ENCODE results near the gene APMAP.
"Not testable (repeated sequence)": the region's sequence is repeated elsewhere in the genome, so short reads cannot be mapped to it uniquely, and the experiment has no call there.

Gene APMAP

DNA sequence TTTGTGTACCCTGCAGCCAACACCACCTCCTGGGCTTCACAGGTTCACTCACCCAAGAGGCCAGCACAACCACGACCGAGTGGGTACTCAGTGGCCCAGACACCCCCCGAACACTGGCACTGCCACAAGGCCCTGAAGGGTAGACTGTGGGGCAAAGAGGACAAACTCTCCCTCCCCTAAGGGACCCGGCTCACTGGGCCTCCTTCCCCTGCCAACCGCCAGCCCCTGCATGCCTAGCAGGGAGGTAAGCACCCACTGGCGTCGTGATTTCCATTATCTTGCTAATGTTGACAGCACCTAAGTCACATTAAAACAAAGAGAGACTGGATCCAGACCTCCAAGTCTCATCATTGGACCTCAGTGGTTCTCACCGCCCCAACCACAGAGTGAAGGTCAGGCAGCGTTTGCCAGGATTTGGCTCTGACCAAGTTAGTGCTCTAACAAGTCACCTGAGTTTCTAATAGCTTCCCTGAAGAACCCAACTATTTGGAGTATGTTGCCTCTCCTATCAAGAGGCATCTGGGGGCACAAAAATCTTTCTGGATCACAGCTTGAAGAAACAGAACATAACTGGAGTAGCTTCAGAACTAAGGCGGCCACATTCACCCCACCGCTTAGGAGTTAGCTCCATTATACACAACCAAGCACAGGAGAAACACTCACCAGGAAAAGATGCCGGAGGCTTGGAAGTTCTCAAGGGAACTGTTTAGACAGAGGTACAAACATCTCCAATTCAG lies 14.0 kb upstream of the APMAP start:
- DNase-seq = no peak

DNA sequence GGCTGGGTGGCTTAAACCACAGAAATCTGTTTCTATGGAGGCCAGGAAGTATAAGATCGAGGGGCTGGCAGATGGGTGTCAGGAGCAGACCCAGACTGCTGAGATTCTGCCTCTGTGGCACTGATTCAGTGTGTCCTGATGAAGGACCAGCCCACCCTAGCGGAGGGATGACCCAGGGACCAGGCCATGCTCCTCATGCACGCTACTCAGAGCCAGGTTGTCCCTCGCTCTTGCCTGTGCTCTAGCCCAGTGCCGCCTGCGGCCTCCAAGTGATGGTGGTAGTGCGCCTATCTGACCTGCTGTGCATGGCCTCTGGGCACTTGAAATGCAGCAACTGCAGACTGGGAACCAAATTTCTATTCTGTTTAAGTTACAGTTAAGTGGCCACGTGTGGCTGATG lies 13.1 kb upstream of the APMAP start:
- DNase-seq = no peak

DNA sequence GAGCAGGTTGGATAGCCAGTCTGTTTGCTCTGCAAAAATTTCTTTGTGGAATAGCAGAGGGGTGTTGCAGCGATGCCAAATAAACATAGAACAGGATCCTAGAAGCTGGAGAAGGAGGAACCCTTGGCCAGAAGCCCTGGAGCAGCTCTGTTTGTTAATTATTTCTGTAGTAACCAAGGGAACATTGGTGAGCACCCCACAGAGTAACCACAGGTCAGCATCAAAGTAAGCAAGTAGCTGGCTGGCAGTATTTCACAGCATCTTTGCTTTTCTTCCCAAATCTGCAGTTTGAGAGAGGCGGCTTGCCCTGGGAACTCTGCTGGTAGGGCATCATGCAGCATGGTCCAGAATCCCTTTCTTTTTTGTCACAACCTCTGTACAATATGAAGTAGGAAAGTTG lies 12.7 kb upstream of the APMAP start:
- no peak for DNase-seq

DNA sequence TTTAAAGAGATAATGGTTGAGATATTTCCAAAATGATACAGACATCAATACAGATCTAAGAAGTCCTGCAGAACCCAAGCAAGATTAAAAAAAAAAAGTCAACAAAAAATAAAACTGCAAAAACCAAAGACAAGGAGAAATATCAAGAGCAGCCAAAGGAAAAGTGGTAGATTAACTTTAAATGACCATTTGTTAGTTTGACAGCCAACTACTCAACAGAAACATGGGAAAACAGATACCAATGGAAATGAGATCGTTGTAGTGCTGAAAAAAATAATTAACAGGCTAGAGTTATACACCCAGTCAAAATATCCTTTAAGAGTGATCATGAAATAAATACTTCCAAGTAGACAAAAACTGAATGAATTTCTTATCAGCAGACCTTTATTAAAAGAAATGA lies 10.5 kb upstream of the APMAP start:
- no peak for DNase-seq

DNA sequence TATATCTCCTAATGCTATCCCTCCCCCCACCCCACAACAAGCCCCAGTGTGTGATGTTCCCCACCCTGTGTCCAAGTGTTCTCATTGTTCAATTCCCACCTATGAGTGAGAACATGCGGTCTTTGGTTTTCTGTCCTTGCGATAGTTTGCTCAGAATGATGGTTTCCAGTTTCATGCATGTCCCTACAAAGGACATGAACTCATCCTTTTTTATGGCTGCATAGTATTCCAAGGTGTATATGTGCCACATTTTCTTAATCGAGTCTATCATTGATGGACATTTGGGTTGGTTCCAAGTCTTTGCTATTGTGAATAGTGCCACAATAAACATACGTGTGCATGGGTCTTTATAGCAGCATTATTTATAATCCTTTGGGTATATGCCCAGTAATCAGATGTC lies 8.8 kb upstream of the APMAP start:
- DNase-seq = not testable (repeated sequence)

DNA sequence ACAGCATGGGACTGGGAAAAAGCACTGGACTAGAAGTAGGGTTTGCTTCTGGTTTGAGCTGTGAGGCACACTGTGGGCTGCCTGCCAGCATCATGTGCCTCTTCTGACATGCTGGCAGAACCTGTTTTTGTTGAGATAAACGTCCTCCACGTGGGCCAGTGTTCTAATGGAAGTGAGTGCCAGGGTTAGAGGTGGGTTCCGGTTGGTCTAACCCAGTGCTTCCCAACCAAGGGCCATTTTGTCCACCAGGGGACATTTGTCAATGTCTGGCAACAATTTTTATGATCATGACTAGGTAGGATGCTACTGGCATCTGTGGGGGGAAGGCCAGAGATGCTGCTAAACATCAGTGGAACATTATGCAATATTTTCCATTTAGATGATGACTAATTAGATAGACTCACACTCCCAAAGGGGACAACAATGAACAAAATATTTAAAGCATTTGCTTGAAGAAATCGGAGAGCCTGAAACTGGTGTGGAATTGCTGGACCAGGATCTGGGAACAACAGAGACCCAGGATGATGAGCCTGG lies 7.8 kb upstream of the APMAP start:
- no peak for DNase-seq

DNA sequence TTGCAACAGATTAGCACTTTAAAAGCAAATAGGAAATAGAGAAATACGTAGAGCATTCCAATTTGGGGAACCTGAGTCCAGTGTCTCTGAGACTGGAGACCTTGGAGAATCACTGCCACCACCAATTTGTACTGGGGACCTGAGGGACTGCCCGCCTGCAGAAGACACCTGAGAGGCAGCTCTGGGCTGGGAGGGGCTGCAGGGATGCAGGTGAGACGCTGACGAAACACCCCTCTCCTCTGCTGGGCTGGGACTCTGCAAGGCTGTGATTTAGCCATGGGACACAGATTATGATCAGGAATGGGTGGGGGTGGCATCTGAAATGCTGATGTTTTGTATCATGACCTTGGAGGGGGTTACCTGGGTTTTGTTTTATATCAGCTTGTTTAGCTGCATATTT lies 7.0 kb upstream of the APMAP start:
- no peak for DNase-seq

DNA sequence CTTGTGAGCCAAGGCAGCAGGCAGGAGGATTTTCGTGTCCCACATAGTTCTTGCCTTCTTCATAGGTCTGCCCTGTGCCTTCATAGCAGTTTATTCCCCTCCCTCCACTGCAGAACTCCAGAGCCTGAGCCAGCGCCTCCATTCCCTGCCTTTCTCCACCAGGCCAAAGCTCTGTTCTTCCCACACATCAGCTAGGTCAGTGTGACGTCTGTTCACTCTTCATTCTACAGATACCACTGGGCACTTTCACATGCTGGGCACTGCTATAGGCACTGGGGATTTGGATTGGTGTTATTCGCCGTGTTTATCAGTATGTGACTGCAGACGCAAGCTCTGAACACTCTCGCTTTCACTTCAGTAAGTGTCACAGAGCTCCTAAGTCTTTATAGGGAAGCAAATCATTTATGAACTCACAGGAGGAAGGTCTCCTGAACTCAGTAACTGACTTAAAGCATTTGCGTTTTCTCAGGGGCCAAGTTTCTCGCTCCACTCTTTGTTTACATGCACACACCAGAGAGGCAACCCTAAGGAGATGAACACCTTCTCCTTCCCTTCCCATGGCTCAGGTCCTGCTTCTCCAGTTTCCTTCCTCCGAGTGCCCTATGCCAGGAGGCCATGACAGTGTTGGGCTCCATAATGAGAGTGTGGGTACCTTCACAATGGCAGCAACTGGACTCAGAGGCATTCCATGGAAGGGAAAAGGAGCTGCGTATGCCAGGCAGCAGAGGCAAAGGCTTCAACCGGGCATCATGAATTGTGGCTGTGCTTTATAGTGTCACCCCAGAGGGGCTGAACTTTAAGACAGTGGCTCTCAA lies 6.3 kb upstream of the APMAP start:
- DNase-seq = no peak

DNA sequence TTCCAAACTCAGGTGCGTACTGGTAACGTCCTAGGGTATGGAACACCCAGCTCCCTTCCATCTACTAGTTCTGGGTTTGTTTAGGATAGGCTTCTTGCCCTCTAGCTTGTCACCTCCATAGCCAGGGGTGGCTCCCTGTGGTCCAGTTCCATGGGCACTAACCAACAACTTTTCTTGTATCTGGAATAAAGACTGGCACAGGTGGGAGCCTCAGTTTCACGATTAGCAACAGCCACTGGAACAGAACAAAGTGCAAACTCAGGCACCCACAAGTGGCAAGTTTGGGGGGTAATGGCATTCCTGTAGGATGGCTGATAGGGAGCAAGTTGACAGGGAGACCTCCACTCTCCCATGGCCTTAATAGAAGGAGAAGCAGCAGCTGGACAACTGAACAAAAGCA lies 5.6 kb upstream of the APMAP start:
- DNase-seq = no peak

DNA sequence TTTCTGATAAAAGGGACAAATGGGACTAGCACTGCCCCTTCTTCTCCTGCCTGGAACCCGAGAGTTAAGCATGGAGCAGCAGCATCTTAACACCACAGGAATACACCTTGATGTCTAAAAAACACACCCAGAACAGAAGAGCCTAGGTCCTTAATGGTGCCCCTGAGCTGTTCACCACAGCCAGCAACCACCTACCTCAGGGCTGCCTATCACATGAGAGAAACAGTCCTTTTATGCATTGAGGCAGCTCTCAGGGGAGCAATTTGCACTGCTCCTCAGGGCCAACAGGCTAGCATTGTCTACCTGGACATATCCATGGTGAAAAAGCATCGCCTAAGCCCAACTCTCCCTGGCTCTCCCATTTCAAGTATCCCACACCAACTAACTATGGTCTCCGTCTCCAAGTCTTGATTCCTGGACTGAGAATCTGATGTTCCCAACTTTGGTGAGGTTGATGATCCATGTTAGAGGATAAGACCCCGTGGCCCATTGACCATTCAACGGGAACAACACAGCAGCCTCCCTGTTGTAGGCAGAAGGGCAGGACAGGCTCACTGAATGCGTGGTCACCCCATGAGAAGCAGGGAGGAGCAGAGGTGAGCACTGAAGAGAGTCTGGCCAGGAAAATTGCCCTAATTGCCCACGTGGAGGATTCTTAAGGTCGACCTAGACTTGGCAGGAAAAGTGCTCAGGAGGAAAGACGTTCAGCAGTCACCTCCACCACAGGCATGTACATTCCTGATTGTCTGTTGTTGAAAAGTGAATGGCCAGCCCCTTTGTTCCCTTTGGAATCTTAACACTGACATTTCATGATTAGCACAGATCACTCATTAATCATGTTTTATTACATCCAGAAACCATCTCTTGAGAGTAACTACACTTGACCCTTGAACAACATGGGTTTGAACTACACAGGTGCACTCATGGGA lies 4.2 kb upstream of the APMAP start:
- no peak for DNase-seq

DNA sequence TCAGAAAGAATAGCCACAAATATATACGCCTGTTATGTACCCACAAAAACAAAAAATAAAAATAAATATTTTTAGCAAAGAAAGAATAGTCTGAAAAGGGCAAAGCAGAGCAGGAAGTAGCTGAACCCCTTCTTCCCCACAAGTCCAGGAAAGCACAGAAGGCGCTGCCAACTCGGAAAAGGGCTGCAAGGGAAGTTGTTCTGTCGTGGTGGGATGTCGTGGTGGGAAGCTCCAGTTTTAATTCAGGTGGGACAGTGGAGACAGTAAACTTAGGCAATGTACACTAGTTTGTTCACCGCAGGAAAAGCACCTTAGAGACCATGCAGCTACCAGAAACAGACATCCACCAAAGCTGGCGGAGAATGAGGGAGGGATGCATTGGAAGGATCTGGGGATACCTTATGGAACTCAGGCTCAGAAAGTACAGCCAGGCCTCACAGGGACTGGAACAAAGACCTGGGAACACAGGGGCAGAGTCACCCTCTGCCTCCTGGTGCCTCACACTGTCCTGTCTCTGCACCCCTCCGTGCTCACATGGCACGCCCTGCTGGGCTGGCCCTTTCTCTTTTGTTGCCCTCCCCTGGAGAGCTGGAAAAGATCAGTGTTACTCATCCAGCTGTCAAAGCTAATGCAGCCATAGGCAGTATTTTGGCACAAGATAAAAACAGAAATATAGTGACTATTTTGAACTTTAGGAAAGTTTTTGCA lies 3.3 kb upstream of the APMAP start:
- DNase-seq = no peak

DNA sequence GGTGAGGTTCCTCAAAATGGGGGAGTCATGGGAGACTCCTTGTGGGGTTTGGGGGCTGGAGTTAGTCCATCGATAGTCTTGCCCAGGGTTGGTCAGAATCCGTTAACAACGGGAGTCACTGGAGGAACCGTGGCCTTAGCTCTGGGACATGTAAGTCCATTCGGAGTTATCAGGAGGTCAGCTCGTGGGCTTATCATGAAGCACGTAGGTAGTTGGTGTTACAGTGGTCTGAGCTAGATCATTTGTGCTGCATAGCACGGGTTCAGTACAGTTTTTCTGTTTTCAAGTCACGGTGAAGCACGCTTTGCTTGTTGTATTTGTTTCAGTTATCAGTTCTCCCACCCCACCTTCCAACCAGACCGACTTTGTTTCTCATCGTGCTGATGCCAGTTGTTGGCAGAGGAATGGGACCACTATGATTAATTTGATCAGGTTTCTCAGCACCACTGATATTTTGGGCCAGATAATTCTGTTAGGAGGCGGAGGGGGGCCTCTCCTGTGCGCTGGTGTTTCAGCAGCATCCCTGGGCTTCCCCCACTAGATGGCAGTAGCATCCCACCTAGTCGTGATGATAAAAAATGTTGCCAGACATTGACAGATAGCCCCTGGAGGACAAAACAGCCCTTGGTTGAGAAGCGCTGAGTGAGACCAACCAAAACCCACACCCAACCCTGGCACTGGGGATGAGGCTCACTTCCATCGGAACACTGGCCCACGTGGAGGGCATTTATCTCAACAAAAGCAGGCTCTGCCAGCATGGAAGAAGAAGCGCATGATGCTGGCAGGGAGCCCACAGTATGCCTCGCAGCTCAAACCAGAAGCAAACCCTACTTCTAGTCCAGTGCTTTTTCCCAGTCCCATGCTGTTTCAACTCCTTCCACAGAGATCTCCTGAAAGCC lies 2.2 kb upstream of the APMAP start:
- DNase-seq = peak; percentile 84

DNA sequence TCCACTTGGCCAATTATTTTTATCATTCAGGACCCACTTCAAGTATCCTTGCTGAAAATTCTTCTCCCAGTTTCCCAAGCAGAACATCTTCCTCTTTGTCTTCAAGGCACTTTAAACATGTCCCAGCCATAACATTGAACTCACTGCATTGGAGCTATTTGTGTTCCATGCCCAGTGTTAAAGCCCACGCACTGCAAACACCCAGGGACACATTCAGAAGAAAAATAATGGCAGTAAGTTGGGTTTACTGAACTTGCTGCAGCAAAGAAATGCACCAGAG lies 1.6 kb upstream of the APMAP start:
- DNase-seq = no peak

DNA sequence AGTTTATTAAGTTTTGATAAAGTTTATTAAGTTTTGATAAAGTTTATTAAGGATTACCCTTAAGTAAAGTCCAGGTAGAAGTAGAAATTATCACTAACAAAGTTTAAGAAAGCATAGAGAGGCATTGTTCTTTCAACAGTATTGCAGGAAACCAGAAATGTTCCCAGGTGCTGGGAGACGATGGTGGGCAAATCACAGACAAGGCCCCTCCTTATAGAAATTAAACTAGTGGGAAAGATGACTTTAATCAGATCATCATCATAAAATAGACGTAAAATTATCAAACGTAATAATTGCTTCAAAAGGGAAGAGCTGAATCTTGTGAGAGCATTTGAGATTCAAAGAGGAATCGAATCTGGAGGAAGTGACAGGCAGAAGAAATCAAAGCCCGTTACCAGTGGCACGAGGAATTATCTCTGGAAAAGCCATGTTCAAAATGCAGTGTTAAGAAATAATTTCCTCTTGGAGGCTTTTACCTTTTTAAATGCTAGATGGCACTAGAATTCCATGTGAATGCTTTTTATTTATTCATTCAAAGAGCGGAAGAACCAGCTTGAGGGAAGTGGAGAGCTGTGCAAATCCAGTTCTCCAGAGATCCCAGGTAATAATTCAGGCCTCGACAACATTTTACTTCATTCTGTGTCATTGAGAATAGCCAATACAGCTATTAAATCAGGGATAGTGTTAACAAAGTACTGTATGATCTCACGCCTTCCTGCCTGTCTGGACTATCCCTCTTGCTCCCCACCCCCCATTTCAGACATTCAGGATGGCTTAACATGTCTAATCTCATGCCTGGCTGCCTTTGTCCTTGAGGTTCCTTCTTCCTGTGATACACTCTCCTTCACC lies 1.0 kb upstream of the APMAP start:
- DNase-seq = no peak

DNA sequence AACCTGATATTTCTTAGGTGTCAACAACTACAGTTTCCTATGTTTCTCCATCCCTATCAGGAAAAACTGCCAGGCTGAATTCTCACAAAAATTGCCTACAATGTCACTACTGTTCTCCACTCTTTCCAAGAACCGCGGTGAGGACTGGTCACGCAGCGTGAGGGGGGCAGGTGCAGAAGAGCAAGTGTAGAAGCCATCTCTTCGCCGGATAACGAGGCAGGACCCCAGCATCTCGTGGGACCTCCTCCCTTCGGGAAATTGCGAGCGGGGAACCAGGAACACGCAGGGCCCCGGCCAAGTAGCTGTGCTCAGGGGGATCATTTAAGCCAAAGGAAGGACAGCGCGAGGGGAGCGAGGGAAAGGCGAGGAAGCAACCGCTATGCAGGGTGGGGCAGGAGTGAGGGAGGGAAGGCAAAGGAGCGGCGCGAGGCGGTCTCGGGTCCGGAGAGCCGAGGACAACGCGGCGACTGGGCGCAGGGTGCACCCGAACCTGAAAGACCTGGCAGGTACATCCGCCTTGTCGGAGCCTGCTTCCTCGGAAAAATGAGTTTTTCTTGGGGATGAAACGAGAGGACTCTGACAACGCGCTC lies 559 bp downstream of the APMAP start:
- DNase-seq = no peak

DNA sequence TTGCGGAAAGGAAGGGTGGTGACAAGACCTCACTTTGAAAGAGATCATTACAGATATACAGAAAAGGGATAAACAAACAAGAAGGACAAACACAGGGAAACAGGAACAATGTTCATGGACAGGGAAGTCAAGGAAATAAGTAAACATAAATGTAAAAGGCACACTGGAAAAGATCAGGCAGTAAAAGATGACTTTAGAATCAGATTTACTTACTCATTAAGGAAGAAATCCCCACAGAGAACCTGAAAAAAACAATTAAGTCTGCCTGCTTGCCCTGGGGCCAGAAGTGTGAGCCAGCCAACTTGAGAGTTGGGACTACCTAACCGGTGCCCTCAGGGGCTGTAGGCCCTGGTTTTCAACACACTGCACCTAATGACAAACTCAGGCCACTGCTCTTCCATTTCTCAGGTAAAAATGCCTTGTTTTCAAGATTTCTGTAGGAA lies 1.7 kb downstream of the APMAP start:
- peak; percentile 28 for DNase-seq

DNA sequence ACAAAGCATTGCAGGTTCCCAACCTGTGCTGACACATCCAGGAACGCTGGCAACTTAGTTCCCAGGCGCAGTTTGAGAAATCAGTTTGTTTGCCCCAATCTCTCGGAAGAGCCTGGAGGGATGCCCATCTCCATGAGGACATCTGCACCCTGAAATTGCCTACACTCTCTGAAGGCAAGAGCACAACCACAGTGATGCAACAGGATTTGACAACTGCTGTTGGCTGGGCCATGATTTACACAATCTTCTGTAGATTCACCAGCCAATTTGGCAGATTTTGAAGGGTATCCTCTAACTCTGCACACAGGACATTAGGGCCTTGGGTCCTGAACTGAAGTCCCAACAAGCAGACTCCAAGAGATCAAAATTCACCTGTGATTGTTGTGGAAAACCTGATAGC lies 3.4 kb downstream of the APMAP start:
- no peak for DNase-seq

DNA sequence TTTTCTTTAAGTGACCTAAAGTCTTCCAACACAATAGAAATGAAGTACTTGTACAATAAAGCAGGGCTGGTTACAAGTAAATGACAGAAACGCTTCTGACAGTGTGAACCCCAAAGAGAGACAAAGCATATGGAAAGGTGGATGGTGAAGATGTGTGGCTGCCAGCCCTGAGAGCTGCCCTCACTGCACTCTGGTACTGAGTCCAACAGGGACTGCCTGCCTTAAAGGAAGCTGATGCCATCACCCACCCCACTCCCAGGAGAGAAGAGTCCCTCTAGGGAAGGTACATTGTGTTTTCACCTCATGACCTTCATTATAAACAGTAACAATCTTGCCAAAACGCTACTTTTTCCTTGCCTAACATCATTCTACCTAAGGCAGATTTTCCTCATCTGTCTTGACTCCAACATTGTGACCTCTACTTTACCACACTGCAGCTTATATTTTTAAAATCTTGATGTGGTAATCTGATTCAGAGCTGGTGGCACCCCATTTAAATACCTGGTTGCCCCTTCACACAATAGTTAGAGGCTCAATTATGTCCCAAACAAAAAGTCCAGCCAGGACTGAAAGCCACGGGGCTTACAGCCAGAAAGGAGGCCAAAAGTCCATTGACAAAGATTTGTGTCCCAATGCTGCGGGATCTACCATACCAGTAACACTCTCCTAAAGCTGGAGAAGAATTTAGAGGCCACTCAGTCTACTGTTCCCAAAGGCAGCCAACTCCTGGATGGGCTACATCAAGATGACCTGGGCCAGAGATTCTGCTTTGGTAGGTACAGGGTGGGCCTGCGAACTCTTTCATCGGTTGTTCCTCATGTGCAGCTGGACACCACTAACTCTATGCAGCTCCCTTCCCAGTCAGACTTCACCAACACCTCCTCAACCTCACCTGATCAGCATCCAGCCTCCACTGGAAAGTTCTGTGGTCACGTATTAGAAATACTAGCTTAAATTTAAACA lies 4.4 kb downstream of the APMAP start:
- DNase-seq = no peak

DNA sequence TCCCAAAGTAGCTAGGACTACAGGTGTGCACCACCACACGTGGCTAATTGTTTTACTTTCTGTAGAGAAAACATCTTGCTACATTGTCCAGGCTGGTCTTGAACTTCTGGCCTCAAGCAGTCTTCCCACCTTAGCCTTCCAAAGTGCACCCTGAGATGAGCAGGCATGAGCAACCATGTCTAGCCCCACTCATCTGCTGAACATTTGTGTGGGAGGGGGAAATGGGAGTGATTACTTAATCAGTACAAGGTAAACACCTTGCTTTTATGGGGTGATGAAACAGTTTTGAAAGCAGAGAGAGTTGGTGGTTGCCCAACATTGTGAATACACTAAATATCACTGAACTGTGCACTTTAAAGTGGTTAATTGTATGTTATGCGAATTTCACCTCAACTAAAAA lies 5.3 kb downstream of the APMAP start:
- DNase-seq = peak; percentile 30

Measured in CD4-positive, alpha-beta T cell treated with Interleukin-4 for 4 hours (primary cell).